Astrocyte of the cerebellum (primary cell): ENCODE data around the gene TBX21.

Source experiments
- DNase-seq: peaks from one replicate; pipeline ENCODE4 v3.0.0-alpha.2; 2011; ENCODE audit warnings: low read depth
- H3K4me3 ChIP-seq: 2 replicates; pipeline ENCODE4 v1.5.1; 2011; ENCODE audit warnings: mild to moderate bottlenecking, low read depth, low read length, moderate library complexity
- CTCF ChIP-seq: IDR thresholded peaks from 2 replicates; pipeline ENCODE4 v1.5.1; 2012; ENCODE audit warnings: low read length, low read depth, moderate library complexity, mild to moderate bottlenecking; ENCODE audit errors: missing control alignments
- in situ Hi-C: cut with HindIII; loops from 2 replicates; pipeline ENCODE4 v1.10.0; 2017; ENCODE audit warnings: low sequenced_read_pairs

The TBX21 gene

GRCh38 chr17:47687328-47687690 lies 45.7 kb upstream of the TBX21 start:
- H3K4me3 ChIP-seq, result no peak overlapping the region
- TF ChIP-seq CTCF, result no peak
- in situ Hi-C loops, result no loop called here
- no peak for DNase-seq

DNA sequence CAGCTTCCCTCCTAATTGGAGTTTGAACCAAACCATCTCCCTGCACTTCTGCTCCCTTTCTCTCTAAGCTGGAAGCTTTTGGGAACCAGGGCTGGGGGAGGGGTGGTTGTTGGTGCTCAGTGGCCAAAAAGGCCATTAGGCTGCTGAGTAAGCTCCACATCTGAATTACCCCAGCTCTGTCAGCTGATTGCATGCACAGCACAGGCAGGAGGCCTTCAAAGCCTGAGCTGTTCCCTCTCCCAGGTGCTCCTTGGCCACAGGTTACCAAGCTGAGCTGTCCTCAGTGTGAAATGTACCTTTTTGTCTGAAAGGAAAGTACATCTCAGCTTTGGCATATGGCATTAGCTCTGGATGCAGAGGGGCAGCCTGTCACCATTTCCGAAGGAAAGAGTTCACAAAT lies 45.3 kb upstream of the TBX21 start:
- in situ Hi-C loops, result no loop called here
- no peak overlapping the region for H3K4me3 ChIP-seq
- no peak for TF ChIP-seq CTCF
- DNase-seq, result no peak

DNA sequence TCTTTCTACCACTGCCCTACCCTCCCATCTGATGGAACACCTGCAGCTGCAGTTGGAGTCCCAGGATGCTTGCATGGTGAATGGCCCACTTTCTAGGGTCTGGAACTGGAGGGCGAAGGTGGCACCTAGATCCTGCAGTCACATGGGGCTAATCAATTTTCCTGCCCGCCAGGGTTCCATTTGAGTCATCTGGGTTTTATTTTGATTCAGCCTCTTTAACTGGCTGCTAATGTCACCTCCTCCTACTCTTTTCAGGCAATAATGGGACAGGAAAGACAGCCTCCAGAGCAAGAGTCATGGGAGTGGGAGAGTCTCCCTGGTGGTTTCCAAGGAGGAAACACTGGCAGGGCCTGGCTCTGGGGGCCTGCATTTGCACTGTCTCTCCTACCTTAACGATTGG lies 42.9 kb upstream of the TBX21 start:
- no peak for TF ChIP-seq CTCF
- H3K4me3 ChIP-seq, result no peak overlapping the region
- in situ Hi-C loops, result no loop called here
- no peak for DNase-seq

GRCh38 chr17:47692137-47692894 lies 40.7 kb upstream of the TBX21 start:
- in situ Hi-C loops, result no loop called here
- no peak for TF ChIP-seq CTCF
- DNase-seq, result no peak
- no peak overlapping the region for H3K4me3 ChIP-seq

GRCh38 chr17:47692895-47693730 lies 39.9 kb upstream of the TBX21 start:
- in situ Hi-C loops, result no loop called here
- DNase-seq, result no peak
- TF ChIP-seq CTCF, result no peak
- peak overlapping the region; percentile 68 for H3K4me3 ChIP-seq

DNA sequence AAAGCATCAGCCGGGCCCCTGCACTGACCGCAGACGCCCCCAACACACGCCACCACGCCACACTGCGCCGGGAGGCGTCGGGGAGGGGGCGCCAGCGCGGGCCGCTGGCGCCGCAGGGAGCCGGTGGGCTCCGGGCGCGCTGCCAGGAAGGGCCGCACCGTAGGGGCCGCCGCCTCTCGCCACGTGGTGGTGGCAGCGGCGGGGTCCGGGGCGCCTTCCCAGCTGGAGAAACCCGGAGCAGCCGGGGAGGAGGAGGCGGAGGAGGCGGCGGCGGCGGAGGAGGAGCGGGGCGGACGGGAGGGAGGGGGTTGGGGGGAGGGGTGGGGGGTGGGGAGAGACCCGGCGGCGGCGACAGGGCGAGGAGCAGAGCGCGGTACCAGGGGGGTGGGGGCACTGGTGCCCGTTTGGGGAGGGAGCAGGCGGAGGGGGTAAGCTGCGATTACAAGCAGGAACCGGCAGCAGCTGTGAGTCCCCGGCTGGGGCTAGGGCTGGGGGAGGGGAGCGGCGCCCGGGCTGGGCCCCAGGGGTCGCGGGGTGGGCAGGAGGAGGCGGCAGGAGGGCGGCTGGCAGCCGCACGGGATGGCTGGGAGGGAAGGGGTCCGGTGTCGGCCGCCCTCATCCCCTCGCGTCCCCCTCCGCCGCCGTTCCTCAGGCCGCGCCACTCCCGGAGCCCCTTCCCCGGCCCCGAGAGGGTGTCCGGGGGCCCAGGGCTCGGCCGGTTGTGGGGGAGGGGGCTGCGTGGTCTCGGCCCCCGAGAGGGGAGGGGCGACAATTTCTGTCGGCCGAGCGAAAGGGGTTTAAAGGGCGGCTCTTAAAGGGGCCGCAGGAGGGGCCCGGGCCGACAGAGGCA lies 39.1 kb upstream of the TBX21 start, which contains the start of gene TBKBP1:
TBKBP1 (plus strand) TSS at position 431 of the 850 bp plus-strand sequence. CDS start 1,952 bp downstream, outside the sequence.
- in situ Hi-C loops, result no loop called here
- DNase-seq, result no peak
- no peak for TF ChIP-seq CTCF
- H3K4me3 ChIP-seq, result peak within 1 kb of the TSS; percentile 68
